HCEC 1CT (cell line): ENCODE results near the gene HTR3C.
A peak's percentile ranks its signal among the peaks of the same experiment; 100 is the strongest.
"Not testable (repeated sequence)": the region's sequence is repeated elsewhere in the genome, so short reads cannot be mapped to it uniquely, and the experiment has no call there.

Experiments used
- DNase-seq: peaks from one replicate; pipeline ENCODE4 v3.0.0-alpha.2; 2017

HTR3C gene

GRCh38 chr3:184031187-184031792 is 21.6 kb upstream of the HTR3C start, which contains the start of gene HTR3D:
Gene HTR3D, plus strand, starts transcription at chr3:184031742. Its CDS starts 0 bp downstream, at chr3:184031742.
- DNase-seq = no peak

GRCh38 chr3:184037816-184038215 is 15.0 kb upstream of the HTR3C start:
- no peak for DNase-seq

GRCh38 chr3:184038307-184038706 is 14.5 kb upstream of the HTR3C start:
- DNase-seq = not testable (repeated sequence)

GRCh38 chr3:184039414-184039813 is 13.4 kb upstream of the HTR3C start:
- DNase-seq = peak; percentile 60

- peak; percentile 54 for DNase-seq
These were observed 12.8 kb upstream of the HTR3C start for GRCh38 chr3:184040010-184040409.

- DNase-seq = no peak
These were observed 10.2 kb upstream of the HTR3C start for GRCh38 chr3:184042617-184043016.

- DNase-seq = no peak
These were observed 6.9 kb upstream of the HTR3C start for GRCh38 chr3:184045995-184046394.

GRCh38 chr3:184050217-184050847 is 2.5 kb upstream of the HTR3C start:
- DNase-seq = no peak

GRCh38 chr3:184058029-184058428 is 5.2 kb downstream of the HTR3C start:
- DNase-seq = peak; percentile 64

- no peak for DNase-seq
These were observed 6.6 kb downstream of the HTR3C start for GRCh38 chr3:184059424-184059823.

GRCh38 chr3:184062637-184063036 is 9.8 kb downstream of the HTR3C start:
- DNase-seq = no peak

GRCh38 chr3:184066211-184066610 is 13.4 kb downstream of the HTR3C start:
- peak; percentile 45 for DNase-seq

- DNase-seq = no peak
These were observed 14.8 kb downstream of the HTR3C start for GRCh38 chr3:184067573-184068055.

- DNase-seq = no peak
These were observed 15.5 kb downstream of the HTR3C start for GRCh38 chr3:184068344-184068743.

- not testable (repeated sequence) for DNase-seq
These were observed 18.3 kb downstream of the HTR3C start for GRCh38 chr3:184071142-184071541.

GRCh38 chr3:184073621-184074020 is 20.8 kb downstream of the HTR3C start:
- DNase-seq = no peak

- DNase-seq = no peak
These were observed 23.1 kb downstream of the HTR3C start for GRCh38 chr3:184075901-184076300.

GRCh38 chr3:184077881-184078280 is 25.0 kb downstream of the HTR3C start:
- DNase-seq = no peak

GRCh38 chr3:184078851-184079250 is 26.0 kb downstream of the HTR3C start:
- no peak for DNase-seq

- DNase-seq = no peak
These were observed 28.4 kb downstream of the HTR3C start for GRCh38 chr3:184081116-184081830.

GRCh38 chr3:184082034-184082433 is 29.2 kb downstream of the HTR3C start:
- DNase-seq = no peak

GRCh38 chr3:184082465-184082864 is 29.6 kb downstream of the HTR3C start:
- no peak for DNase-seq

- DNase-seq = peak; percentile 48
These were observed 32.6 kb downstream of the HTR3C start for GRCh38 chr3:184085389-184085852.

GRCh38 chr3:184092199-184092598 is 39.4 kb downstream of the HTR3C start:
- no peak for DNase-seq
